K562 (cell line): ENCODE results near the gene TBX1. TPM values are rescaled to one million over a fixed set of nuclear protein-coding genes. Genes with fewer than 3 reads are reported as not detected.
A peak's percentile ranks its signal among the peaks of the same experiment; 100 is the strongest.

Source experiments
- CTBP1 ChIP-seq: fragments of 450-650 bp; IDR thresholded peaks from 2 replicates; pipeline ENCODE4 v1.6.1; 2016; ENCODE audit warnings: borderline replicate concordance
- DPF2 ChIP-seq: fragments of 450-650 bp; IDR thresholded peaks from 2 replicates; pipeline ENCODE4 v1.6.1; 2016
- GTF2E2 ChIP-seq: fragments of 200-800 bp; sonication (Bioruptor generic); IDR thresholded peaks from 2 replicates; pipeline ENCODE4 v1.6.1; 2016; ENCODE audit warnings: missing genetic modification characterization, missing compliant biosample characterization
- HMGN3 ChIP-seq: IDR thresholded peaks from 2 replicates; pipeline ENCODE4 v1.6.1; 2011; ENCODE audit warnings: borderline replicate concordance, low read depth, mild to moderate bottlenecking, mixed read lengths, low read length; ENCODE audit not compliant: insufficient read length; ENCODE audit errors: extremely low read depth
- HNRNPLL ChIP-seq: fragments of 200-400 bp; formaldehyde crosslinking; IDR thresholded peaks from 2 replicates; pipeline ENCODE4 v1.6.1; 2017; ENCODE audit warnings: low read length, low read depth, mild to moderate bottlenecking; ENCODE audit not compliant: poor library complexity, severe bottlenecking
- ILK ChIP-seq: fragments of 450-650 bp; IDR thresholded peaks from 2 replicates; pipeline ENCODE4 v1.6.1; 2016; ENCODE audit warnings: missing genetic modification characterization, low read depth, mild to moderate bottlenecking, missing compliant biosample characterization, moderate library complexity, borderline replicate concordance
- KDM5B ChIP-seq: fragments of 200-600 bp; sonication (generic); IDR thresholded peaks from 2 replicates; pipeline ENCODE4 v1.6.1; 2012; ENCODE audit warnings: low read depth, mild to moderate bottlenecking, moderate library complexity, low read length, control low read depth, inconsistent platforms; ENCODE audit not compliant: insufficient replicate concordance
- MAZ ChIP-seq, 2 experiments: fragments of 450-650 bp in 1 of 2; sonication (generic) in 1 of 2; formaldehyde crosslinking; IDR thresholded peaks in 1 of 2; conservative IDR thresholded peaks in 1 of 2; 2 replicates each; pipeline versions ENCODE4 v1.4.0 to v1.5.0; 2020; ENCODE audit warnings: mild to moderate bottlenecking in 1 of 2, missing genetic modification reagents in 1 of 2
- MECOM ChIP-seq: fragments of 250-450 bp; sonication (Bioruptor Pico); IDR thresholded peaks from 2 replicates; pipeline ENCODE4 v1.8.0; 2022; ENCODE audit warnings: inconsistent platforms
- PHF20 ChIP-seq: fragments of 450-650 bp; IDR thresholded peaks from 2 replicates; pipeline ENCODE4 v1.6.1; 2018; ENCODE audit not compliant: partially characterized antibody
- PRMT5 ChIP-seq: sonication (generic); formaldehyde crosslinking; IDR thresholded peaks from 2 replicates; pipeline ENCODE4 v1.5.0; 2020; ENCODE audit warnings: missing genetic modification reagents
- RBFOX2 ChIP-seq: fragments of 200-400 bp; formaldehyde crosslinking; IDR thresholded peaks from 2 replicates; pipeline ENCODE4 v1.6.1; 2017; ENCODE audit warnings: low read depth, mild to moderate bottlenecking, low read length, moderate library complexity
- RFX1 ChIP-seq: fragments of 450-650 bp; IDR thresholded peaks from 2 replicates; pipeline ENCODE4 v1.6.1; 2016; ENCODE audit warnings: mild to moderate bottlenecking, moderate library complexity
- SMAD2 ChIP-seq: fragments of 150-350 bp; IDR thresholded peaks from 2 replicates; pipeline ENCODE4 v1.6.1; 2014; ENCODE audit warnings: low read depth, mild to moderate bottlenecking, low read length
- SMARCB1 ChIP-seq: IDR thresholded peaks from 2 replicates; pipeline ENCODE4 v1.6.1; 2011; ENCODE audit warnings: improper control_type of control experiment, low read depth; ENCODE audit not compliant: insufficient read length
- SMC3 ChIP-seq: conservative IDR thresholded peaks from 2 replicates; pipeline ENCODE4 v1.6.1; 2011; ENCODE audit warnings: low read depth, low read length, improper control_type of control experiment; ENCODE audit not compliant: insufficient read depth
- ZC3H4 ChIP-seq: sonication (generic); formaldehyde crosslinking; IDR thresholded peaks from 2 replicates; pipeline ENCODE4 v1.9.0; 2021; ENCODE audit warnings: missing genetic modification reagents, borderline replicate concordance
- ZKSCAN1 ChIP-seq: fragments of 150-350 bp; IDR thresholded peaks from 2 replicates; pipeline ENCODE4 v1.6.1; 2016; ENCODE audit warnings: low read depth, low read length
- ZNF124 ChIP-seq: sonication (generic); formaldehyde crosslinking; IDR thresholded peaks from 2 replicates; pipeline ENCODE4 v1.8.1; 2022; ENCODE audit warnings: missing genetic modification reagents
- ZNF3 ChIP-seq: fragments of 250-450 bp; sonication (Bioruptor Pico); IDR thresholded peaks from 2 replicates; pipeline ENCODE4 v1.5.0; 2021; ENCODE audit warnings: mild to moderate bottlenecking, moderate library complexity
- ZNF57 ChIP-seq: fragments of 450-650 bp; formaldehyde crosslinking; IDR thresholded peaks from 2 replicates; pipeline ENCODE4 v1.4.0; 2020; ENCODE audit warnings: mild to moderate bottlenecking, moderate library complexity
- ZNF586 ChIP-seq: fragments of 450-650 bp; formaldehyde crosslinking; conservative IDR thresholded peaks from 2 replicates; pipeline ENCODE4 v1.4.0; 2020; ENCODE audit warnings: mild to moderate bottlenecking, moderate library complexity
- ZNF780A ChIP-seq: fragments of 250-450 bp; sonication (Bioruptor Pico); IDR thresholded peaks from 2 replicates; pipeline ENCODE4 v1.5.0; 2021; ENCODE audit warnings: mild to moderate bottlenecking
- polyA plus RNA-seq, 8 experiments: library from polyadenylated mRNA; depleted of rRNA in 4 of 8; stranded (reverse) in 5 of 8; unstranded in 3 of 8; fragments of >200 nt; fragmentation: Nextera tagmentation in 2 of 8; fragmentation: Illumina TruSeq in 1 of 8; extraction: Ambion mirVana in 2 of 8; extraction: Trizol in 1 of 8; gene quantifications; 2 replicates each; pipeline versions ENCODE4 v1.2.1 to v1.2.3, GENCODE V29; 2011 to 2014; ENCODE audit warnings: inconsistent platforms in 1 of 8, missing spikeins in 1 of 8
- total RNA-seq, 7 experiments: library from RNA; depleted of rRNA in 6 of 7; stranded (reverse); fragments of >200 nt in 6 of 7; fragmentation: Illumina TruSeq in 2 of 7; extraction: Trizol in 2 of 7; gene quantifications; 2 replicates each; pipeline versions ENCODE4 v1.2.1 to v1.2.3, GENCODE V29; 2011 to 2021; ENCODE audit warnings: low replicate concordance in 1 of 7
- TF ChIP-seq, protein P1 (sequence below): sonication (generic); formaldehyde crosslinking; IDR thresholded peaks from 2 replicates; pipeline ENCODE4 v1.8.0; 2022; ENCODE audit warnings: mild to moderate bottlenecking, missing genetic modification reagents
- TF ChIP-seq, protein P2 (sequence below): fragments of 450-650 bp; formaldehyde crosslinking; IDR thresholded peaks from 2 replicates; pipeline ENCODE4 v1.4.0; 2022; ENCODE audit warnings: missing genetic modification characterization

TBX1 gene
- total and polyA plus RNA-seq, 9 of the 15 experiments (the other 6 are each of a cell fraction or from before 2014, with no cell fraction given) = 0.07 to 35.0 (median 3.9) TPM

DNA sequence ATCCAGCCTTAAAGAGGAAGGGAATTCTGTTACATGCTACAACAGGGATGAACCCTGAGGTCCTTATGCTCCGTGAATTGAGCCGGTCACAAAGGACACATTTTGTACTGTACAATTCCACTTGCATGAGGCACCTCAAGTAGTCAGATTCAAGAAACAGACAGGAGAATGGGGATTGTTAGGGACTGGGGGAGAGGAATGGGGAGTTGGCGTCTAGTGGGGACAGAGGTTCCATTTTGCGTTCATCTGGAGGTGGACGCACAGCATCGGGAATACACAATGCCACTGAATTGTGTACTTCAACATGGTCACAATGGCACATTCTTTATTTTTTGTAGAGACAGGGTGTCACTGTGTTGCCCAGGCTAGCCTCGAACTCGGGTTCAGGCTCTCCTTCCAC lies 14.1 kb downstream of the TBX1 start (continued):
- TF ChIP-seq, protein P1, sequence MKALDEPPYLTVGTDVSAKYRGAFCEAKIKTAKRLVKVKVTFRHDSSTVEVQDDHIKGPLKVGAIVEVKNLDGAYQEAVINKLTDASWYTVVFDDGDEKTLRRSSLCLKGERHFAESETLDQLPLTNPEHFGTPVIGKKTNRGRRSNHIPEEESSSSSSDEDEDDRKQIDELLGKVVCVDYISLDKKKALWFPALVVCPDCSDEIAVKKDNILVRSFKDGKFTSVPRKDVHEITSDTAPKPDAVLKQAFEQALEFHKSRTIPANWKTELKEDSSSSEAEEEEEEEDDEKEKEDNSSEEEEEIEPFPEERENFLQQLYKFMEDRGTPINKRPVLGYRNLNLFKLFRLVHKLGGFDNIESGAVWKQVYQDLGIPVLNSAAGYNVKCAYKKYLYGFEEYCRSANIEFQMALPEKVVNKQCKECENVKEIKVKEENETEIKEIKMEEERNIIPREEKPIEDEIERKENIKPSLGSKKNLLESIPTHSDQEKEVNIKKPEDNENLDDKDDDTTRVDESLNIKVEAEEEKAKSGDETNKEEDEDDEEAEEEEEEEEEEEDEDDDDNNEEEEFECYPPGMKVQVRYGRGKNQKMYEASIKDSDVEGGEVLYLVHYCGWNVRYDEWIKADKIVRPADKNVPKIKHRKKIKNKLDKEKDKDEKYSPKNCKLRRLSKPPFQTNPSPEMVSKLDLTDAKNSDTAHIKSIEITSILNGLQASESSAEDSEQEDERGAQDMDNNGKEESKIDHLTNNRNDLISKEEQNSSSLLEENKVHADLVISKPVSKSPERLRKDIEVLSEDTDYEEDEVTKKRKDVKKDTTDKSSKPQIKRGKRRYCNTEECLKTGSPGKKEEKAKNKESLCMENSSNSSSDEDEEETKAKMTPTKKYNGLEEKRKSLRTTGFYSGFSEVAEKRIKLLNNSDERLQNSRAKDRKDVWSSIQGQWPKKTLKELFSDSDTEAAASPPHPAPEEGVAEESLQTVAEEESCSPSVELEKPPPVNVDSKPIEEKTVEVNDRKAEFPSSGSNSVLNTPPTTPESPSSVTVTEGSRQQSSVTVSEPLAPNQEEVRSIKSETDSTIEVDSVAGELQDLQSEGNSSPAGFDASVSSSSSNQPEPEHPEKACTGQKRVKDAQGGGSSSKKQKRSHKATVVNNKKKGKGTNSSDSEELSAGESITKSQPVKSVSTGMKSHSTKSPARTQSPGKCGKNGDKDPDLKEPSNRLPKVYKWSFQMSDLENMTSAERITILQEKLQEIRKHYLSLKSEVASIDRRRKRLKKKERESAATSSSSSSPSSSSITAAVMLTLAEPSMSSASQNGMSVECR (CRISPR knock-in tag) = no peak
- no peak for TF ChIP-seq SMARCB1
- TF ChIP-seq KDM5B = peak; percentile 14
- no peak for TF ChIP-seq ZNF124 (CRISPR knock-in tag)
- TF ChIP-seq ZNF586 = no peak
- no peak for TF ChIP-seq ZNF3 (CRISPR knock-in tag)
- TF ChIP-seq RBFOX2 = no peak
- no peak for TF ChIP-seq PRMT5 (CRISPR knock-in tag)
- no peak for TF ChIP-seq SMAD2
- peak in 1 of 2 experiments; percentile 24; a peak in 1 of 4 replicates for TF ChIP-seq MAZ (CRISPR knock-in tag; conservative IDR thresholded peaks at IDR 0.05 in 1 of 2, IDR thresholded peaks at IDR 0.05 in 1 of 2)
- TF ChIP-seq SMC3 = no peak
- TF ChIP-seq HNRNPLL = peak; percentile 4
- no peak for TF ChIP-seq RFX1
- TF ChIP-seq ZKSCAN1 = no peak
- TF ChIP-seq DPF2 = no peak
- TF ChIP-seq ILK (tag) = no peak
- TF ChIP-seq GTF2E2 (tag) = no peak
- no peak for TF ChIP-seq CTBP1
- TF ChIP-seq ZNF780A (CRISPR knock-in tag) = no peak
- no peak for TF ChIP-seq PHF20
- no peak for TF ChIP-seq ZC3H4
- no peak for TF ChIP-seq MECOM (CRISPR knock-in tag)
- TF ChIP-seq, protein P2, sequence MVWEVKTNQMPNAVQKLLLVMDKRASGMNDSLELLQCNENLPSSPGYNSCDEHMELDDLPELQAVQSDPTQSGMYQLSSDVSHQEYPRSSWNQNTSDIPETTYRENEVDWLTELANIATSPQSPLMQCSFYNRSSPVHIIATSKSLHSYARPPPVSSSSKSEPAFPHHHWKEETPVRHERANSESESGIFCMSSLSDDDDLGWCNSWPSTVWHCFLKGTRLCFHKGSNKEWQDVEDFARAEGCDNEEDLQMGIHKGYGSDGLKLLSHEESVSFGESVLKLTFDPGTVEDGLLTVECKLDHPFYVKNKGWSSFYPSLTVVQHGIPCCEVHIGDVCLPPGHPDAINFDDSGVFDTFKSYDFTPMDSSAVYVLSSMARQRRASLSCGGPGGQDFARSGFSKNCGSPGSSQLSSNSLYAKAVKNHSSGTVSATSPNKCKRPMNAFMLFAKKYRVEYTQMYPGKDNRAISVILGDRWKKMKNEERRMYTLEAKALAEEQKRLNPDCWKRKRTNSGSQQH (CRISPR knock-in tag) = no peak
- TF ChIP-seq ZNF57 (CRISPR knock-in tag) = no peak
- no peak for TF ChIP-seq HMGN3
